ENCODE data around the gene CD59.
A peak's percentile ranks its signal among the peaks of the same experiment; 100 is the strongest.

CD59 gene

GRCh38 chr11:33773404-33773986 lies 37.3 kb upstream of the CD59 start:
- no peaks in the 10 kb centered on the region for H3K9me2 ChIP-seq (replicated peaks; ENCODE audit: low read depth, low read length)
- peaks cover 28% of the 10 kb centered on the region for H3K79me2 ChIP-seq (ENCODE audit: insufficient read depth, low read length)
- peaks cover 10% of the 10 kb centered on the region for H3K27me3 ChIP-seq (ENCODE audit: insufficient read depth, low read length, poor library complexity, severe bottlenecking)
- H3K9me3 ChIP-seq (ENCODE audit: insufficient read depth, low read depth, low read length): no peaks in the 10 kb centered on the region
- H3K4me1 ChIP-seq (ENCODE audit: insufficient read depth, low read length, poor library complexity, severe bottlenecking): peaks cover 50% of the 10 kb centered on the region
- peak overlapping the region; percentile 99 for H3K4me2 ChIP-seq (ENCODE audit: low read depth, low read length, poor library complexity, severe bottlenecking)
- H3K9ac ChIP-seq (ENCODE audit: low read depth, low read length, poor library complexity, severe bottlenecking): peak overlapping the region; percentile 78
- H2AFZ ChIP-seq (ENCODE audit: low read length): peak overlapping the region; percentile 100
- TF ChIP-seq, protein P1, sequence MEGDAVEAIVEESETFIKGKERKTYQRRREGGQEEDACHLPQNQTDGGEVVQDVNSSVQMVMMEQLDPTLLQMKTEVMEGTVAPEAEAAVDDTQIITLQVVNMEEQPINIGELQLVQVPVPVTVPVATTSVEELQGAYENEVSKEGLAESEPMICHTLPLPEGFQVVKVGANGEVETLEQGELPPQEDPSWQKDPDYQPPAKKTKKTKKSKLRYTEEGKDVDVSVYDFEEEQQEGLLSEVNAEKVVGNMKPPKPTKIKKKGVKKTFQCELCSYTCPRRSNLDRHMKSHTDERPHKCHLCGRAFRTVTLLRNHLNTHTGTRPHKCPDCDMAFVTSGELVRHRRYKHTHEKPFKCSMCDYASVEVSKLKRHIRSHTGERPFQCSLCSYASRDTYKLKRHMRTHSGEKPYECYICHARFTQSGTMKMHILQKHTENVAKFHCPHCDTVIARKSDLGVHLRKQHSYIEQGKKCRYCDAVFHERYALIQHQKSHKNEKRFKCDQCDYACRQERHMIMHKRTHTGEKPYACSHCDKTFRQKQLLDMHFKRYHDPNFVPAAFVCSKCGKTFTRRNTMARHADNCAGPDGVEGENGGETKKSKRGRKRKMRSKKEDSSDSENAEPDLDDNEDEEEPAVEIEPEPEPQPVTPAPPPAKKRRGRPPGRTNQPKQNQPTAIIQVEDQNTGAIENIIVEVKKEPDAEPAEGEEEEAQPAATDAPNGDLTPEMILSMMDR (conservative IDR thresholded peaks at IDR 0.05; ENCODE audit: low read length): 0 out of 2 replicates have a peak, but pooled peaks have one; percentile 9
- TF ChIP-seq EZH2phosphoT487 (IDR thresholded peaks at IDR 0.05; ENCODE audit: borderline replicate concordance): no peak
- peak overlapping the region; percentile 96 for H3K4me3 ChIP-seq (ENCODE audit: low read length, poor library complexity, severe bottlenecking)
- no peaks in the 10 kb centered on the region for H3F3A ChIP-seq (ENCODE audit: low read depth)
- H3K36me3 ChIP-seq (ENCODE audit: insufficient read depth, low read length): peaks cover 3% of the 10 kb centered on the region
- H4K20me1 ChIP-seq (ENCODE audit: insufficient read depth, low read length, poor library complexity, severe bottlenecking): peaks cover 14% of the 10 kb centered on the region

DNA sequence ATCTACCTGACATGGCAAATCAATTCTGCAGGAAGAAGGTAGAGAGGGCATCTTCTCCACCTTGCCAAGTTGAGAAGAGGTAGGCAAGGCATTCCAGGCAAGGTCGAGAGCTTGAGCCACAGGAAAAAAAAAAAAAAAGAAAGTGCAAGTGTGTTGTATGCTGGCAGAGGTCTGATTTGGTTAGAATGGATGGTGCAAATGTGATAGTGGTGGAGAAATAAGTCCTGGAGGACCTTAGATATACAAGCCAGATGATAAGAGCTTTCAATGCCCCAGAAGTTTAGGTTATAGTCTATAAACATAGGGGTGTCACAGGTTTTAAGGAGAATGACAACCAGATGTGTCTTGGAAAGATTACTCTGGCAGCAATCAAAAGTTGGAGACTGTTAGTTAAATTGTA lies 36.6 kb upstream of the CD59 start:
- no peak overlapping the region for H2AFZ ChIP-seq (ENCODE audit: low read length)
- peak overlapping the region; percentile 96 for H3K4me3 ChIP-seq (ENCODE audit: low read length, poor library complexity, severe bottlenecking)
- H3K4me2 ChIP-seq (ENCODE audit: low read depth, low read length, poor library complexity, severe bottlenecking): peak overlapping the region; percentile 99
- peaks cover 14% of the 10 kb centered on the region for H4K20me1 ChIP-seq (ENCODE audit: insufficient read depth, low read length, poor library complexity, severe bottlenecking)
- peaks cover 47% of the 10 kb centered on the region for H3K4me1 ChIP-seq (ENCODE audit: insufficient read depth, low read length, poor library complexity, severe bottlenecking)
- peaks cover 10% of the 10 kb centered on the region for H3K27me3 ChIP-seq (ENCODE audit: insufficient read depth, low read length, poor library complexity, severe bottlenecking)
- peaks cover 28% of the 10 kb centered on the region for H3K79me2 ChIP-seq (ENCODE audit: insufficient read depth, low read length)
- no peaks in the 10 kb centered on the region for H3F3A ChIP-seq (ENCODE audit: low read depth)
- no peaks in the 10 kb centered on the region for H3K9me3 ChIP-seq (ENCODE audit: insufficient read depth, low read depth, low read length)
- H3K36me3 ChIP-seq (ENCODE audit: insufficient read depth, low read length): peaks cover 10% of the 10 kb centered on the region
- H3K9ac ChIP-seq (ENCODE audit: low read depth, low read length, poor library complexity, severe bottlenecking): no peak overlapping the region
- TF ChIP-seq, protein P1 (conservative IDR thresholded peaks at IDR 0.05; ENCODE audit: low read length): no peak
- TF ChIP-seq EZH2phosphoT487 (IDR thresholded peaks at IDR 0.05; ENCODE audit: borderline replicate concordance): no peak
- H3K9me2 ChIP-seq (replicated peaks; ENCODE audit: low read depth, low read length): no peaks in the 10 kb centered on the region

DNA sequence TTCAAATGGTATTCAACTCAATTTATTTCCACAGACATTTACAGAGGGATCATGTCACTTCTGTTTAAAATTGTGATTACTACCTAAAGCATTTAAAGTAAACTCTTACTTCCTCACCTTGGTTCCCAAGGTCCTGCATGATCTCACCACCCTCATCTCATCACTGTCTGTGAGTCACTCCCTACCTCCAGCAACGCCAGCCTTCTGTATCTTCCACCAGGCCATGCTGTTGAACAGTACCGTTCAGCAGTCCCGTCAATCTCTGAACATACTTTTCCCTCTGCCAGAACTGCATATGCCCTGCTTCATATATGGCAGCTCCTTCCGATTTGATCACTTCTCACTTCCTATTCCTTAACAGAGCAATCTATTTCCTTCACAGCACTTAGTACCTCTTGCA lies 36.1 kb upstream of the CD59 start:
- Histone ChIP-seq H3K79me2 (ENCODE audit: insufficient read depth, low read length) (peaks cover 28% of the 10 kb centered on the region), H3F3A (ENCODE audit: low read depth) (no peaks in the 10 kb centered on the region), H3K4me3 (ENCODE audit: low read length, poor library complexity, severe bottlenecking) (no peak overlapping the region), H2AFZ (ENCODE audit: low read length) (no peak overlapping the region), H3K36me3 (ENCODE audit: insufficient read depth, low read length) (peaks cover 15% of the 10 kb centered on the region), H3K9me2 (replicated peaks; ENCODE audit: low read depth, low read length) (no peaks in the 10 kb centered on the region), H3K4me2 (ENCODE audit: low read depth, low read length, poor library complexity, severe bottlenecking) (peak overlapping the region; percentile 99), H4K20me1 (ENCODE audit: insufficient read depth, low read length, poor library complexity, severe bottlenecking) (peaks cover 14% of the 10 kb centered on the region), H3K27me3 (ENCODE audit: insufficient read depth, low read length, poor library complexity, severe bottlenecking) (peaks cover 10% of the 10 kb centered on the region), H3K4me1 (ENCODE audit: insufficient read depth, low read length, poor library complexity, severe bottlenecking) (peaks cover 46% of the 10 kb centered on the region), H3K9me3 (ENCODE audit: insufficient read depth, low read depth, low read length) (no peaks in the 10 kb centered on the region), H3K9ac (ENCODE audit: low read depth, low read length, poor library complexity, severe bottlenecking) (no peak overlapping the region)
- TF ChIP-seq EZH2phosphoT487 (IDR thresholded peaks at IDR 0.05; ENCODE audit: borderline replicate concordance): no peak
- TF ChIP-seq, protein P1 (conservative IDR thresholded peaks at IDR 0.05; ENCODE audit: low read length): no peak

All from Loucy (cell line).